Midbrain (tissue), 1 donor: ENCODE results near the gene FOXP1.
A peak's percentile ranks its signal among the peaks of the same experiment; 100 is the strongest.

ENCODE experiments used
- DNase-seq: peaks from one replicate; lab custom pipeline; 2025; lab: John Stamatoyannopoulos, UW

The FOXP1 gene

GRCh38 chr3:71586810-71587242, 3.3 kb upstream of the FOXP1 start:
- DNase-seq = no peak

- peak; percentile 55 for DNase-seq
These were observed 2.6 kb upstream of the FOXP1 start for GRCh38 chr3:71585887-71586809.

GRCh38 chr3:71585131-71585530, 1.6 kb upstream of the FOXP1 start:
- DNase-seq = no peak

- DNase-seq = peak; percentile 71
These were observed 975 bp upstream of the FOXP1 start for GRCh38 chr3:71584394-71585011.

- peak; percentile 50 for DNase-seq
These were observed 639 bp downstream of the FOXP1 start for GRCh38 chr3:71582612-71583565.

- peak; percentile 41 for DNase-seq
These were observed 1.4 kb downstream of the FOXP1 start for GRCh38 chr3:71582036-71582611.

- DNase-seq = peak; percentile 59
These were observed 2.0 kb downstream of the FOXP1 start for GRCh38 chr3:71581457-71582035.

GRCh38 chr3:71580636-71581456, 2.7 kb downstream of the FOXP1 start:
- no peak for DNase-seq

- DNase-seq = peak; percentile 29
These were observed 3.6 kb downstream of the FOXP1 start for GRCh38 chr3:71579935-71580406.

- DNase-seq = no peak
These were observed 4.1 kb downstream of the FOXP1 start for GRCh38 chr3:71579326-71579934.

GRCh38 chr3:71578054-71578751, 5.3 kb downstream of the FOXP1 start:
- DNase-seq = no peak

- peak; percentile 12 for DNase-seq
These were observed 6.5 kb downstream of the FOXP1 start for GRCh38 chr3:71577011-71577410.

- no peak for DNase-seq
These were observed 8.1 kb downstream of the FOXP1 start for GRCh38 chr3:71575433-71575832.

GRCh38 chr3:71573181-71573580, 10.3 kb downstream of the FOXP1 start:
- DNase-seq = no peak

GRCh38 chr3:71570546-71570945, 13.0 kb downstream of the FOXP1 start:
- no peak for DNase-seq

- no peak for DNase-seq
These were observed 15.3 kb downstream of the FOXP1 start for GRCh38 chr3:71568207-71568606.

GRCh38 chr3:71566776-71567175, 16.8 kb downstream of the FOXP1 start:
- DNase-seq = no peak

- DNase-seq = no peak
These were observed 17.6 kb downstream of the FOXP1 start for GRCh38 chr3:71565976-71566375.

- DNase-seq = no peak
These were observed 18.2 kb downstream of the FOXP1 start for GRCh38 chr3:71565316-71565715.
